Astrocyte (in vitro differentiated cells and primary cell): ENCODE results near the gene USP15.

Experiments used
- CTCF ChIP-seq: IDR thresholded peaks from 2 replicates; pipeline ENCODE4 v1.5.1; 2011; ENCODE audit warnings: low read depth, mild to moderate bottlenecking, inconsistent platforms, low read length, moderate library complexity; ENCODE audit not compliant: insufficient read depth
- EZH2 ChIP-seq: IDR thresholded peaks from 2 replicates; pipeline ENCODE4 v1.6.1; 2012; ENCODE audit warnings: mild to moderate bottlenecking, low read length, inconsistent platforms; ENCODE audit not compliant: insufficient read depth

- no peak for TF ChIP-seq EZH2
- TF ChIP-seq CTCF: no peak
Measured at GRCh38 chr12:62284749-62285148, 24.5 kb downstream of the USP15 start.
